PC-3 (cell line): ENCODE measurements around the gene MTCL1.

Experiments used
- EZH2phosphoT487 ChIP-seq: fragments of 300-600 bp; sonication (generic); IDR thresholded peaks from 2 replicates; pipeline ENCODE4 v1.6.1; 2018; ENCODE audit warnings: mild to moderate bottlenecking, antibody characterized with exemption, low read length, borderline replicate concordance
- TF ChIP-seq, protein P1 (sequence below): fragments of 300-600 bp; sonication (generic); conservative IDR thresholded peaks from 2 replicates; pipeline ENCODE4 v1.5.1; 2017; ENCODE audit warnings: antibody characterized with exemption, low read depth, mild to moderate bottlenecking, low read length

DNA sequence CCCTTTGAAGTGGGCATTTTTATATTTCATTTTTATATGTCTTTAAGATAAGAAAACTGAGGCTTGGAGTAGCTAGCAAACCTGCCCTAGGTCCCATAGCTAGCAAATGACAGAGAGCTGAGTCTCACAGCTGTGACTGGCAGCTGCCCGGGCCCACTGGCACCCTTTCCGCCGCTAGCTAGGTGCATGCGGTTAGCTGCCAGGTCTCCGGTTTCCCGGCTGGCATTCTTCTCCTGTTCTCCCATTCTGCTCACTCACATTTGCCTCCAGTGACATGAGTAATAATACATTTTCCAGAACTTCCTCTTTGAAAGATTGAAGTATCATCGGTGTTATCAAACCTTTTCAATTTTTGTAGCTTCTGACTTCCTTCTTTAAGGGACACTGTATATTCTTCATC lies 38.7 kb downstream of the MTCL1 start:
- TF ChIP-seq, protein P1, sequence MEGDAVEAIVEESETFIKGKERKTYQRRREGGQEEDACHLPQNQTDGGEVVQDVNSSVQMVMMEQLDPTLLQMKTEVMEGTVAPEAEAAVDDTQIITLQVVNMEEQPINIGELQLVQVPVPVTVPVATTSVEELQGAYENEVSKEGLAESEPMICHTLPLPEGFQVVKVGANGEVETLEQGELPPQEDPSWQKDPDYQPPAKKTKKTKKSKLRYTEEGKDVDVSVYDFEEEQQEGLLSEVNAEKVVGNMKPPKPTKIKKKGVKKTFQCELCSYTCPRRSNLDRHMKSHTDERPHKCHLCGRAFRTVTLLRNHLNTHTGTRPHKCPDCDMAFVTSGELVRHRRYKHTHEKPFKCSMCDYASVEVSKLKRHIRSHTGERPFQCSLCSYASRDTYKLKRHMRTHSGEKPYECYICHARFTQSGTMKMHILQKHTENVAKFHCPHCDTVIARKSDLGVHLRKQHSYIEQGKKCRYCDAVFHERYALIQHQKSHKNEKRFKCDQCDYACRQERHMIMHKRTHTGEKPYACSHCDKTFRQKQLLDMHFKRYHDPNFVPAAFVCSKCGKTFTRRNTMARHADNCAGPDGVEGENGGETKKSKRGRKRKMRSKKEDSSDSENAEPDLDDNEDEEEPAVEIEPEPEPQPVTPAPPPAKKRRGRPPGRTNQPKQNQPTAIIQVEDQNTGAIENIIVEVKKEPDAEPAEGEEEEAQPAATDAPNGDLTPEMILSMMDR: no peak
- TF ChIP-seq EZH2phosphoT487: no peak
